ENCODE measurements around the gene FTO.

The FTO gene

GRCh38 chr16:53782148-53782547 is 78.2 kb downstream of the FTO start:
- Histone ChIP-seq H3K27ac (ENCODE audit: low read length) (no peak overlapping the region), H3K4me1 (ENCODE audit: low read length) (no peaks in the 10 kb centered on the region), H3K4me3 (ENCODE audit: low read length) (no peak overlapping the region), H4K20me1 (ENCODE audit: insufficient read depth, low read length) (no peaks in the 10 kb centered on the region), H3K9ac (ENCODE audit: low read length) (no peak overlapping the region), H3K36me3 (replicated peaks; ENCODE audit: insufficient read depth, low read length) (no peaks in the 10 kb centered on the region), H3K9me3 (replicated peaks; ENCODE audit: insufficient read depth, low read length) (no peaks in the 10 kb centered on the region), H3K79me2 (ENCODE audit: low read length) (no peaks in the 10 kb centered on the region), H2AFZ (ENCODE audit: low read length) (no peak overlapping the region), H3K27me3 (replicated peaks; ENCODE audit: insufficient read depth, low read length) (no peaks in the 10 kb centered on the region), H3F3A (ENCODE audit: insufficient read depth, low read length) (no peaks in the 10 kb centered on the region), H3K9me2 (replicated peaks; ENCODE audit: insufficient read depth, low read length) (no peaks in the 10 kb centered on the region), H3K4me2 (ENCODE audit: low read depth, low read length) (no peak overlapping the region)
- TF ChIP-seq EZH2 (optimal IDR thresholded peaks at IDR 0.05; ENCODE audit: low read depth, low read length): no peak
- TF ChIP-seq, protein P1, sequence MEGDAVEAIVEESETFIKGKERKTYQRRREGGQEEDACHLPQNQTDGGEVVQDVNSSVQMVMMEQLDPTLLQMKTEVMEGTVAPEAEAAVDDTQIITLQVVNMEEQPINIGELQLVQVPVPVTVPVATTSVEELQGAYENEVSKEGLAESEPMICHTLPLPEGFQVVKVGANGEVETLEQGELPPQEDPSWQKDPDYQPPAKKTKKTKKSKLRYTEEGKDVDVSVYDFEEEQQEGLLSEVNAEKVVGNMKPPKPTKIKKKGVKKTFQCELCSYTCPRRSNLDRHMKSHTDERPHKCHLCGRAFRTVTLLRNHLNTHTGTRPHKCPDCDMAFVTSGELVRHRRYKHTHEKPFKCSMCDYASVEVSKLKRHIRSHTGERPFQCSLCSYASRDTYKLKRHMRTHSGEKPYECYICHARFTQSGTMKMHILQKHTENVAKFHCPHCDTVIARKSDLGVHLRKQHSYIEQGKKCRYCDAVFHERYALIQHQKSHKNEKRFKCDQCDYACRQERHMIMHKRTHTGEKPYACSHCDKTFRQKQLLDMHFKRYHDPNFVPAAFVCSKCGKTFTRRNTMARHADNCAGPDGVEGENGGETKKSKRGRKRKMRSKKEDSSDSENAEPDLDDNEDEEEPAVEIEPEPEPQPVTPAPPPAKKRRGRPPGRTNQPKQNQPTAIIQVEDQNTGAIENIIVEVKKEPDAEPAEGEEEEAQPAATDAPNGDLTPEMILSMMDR (IDR thresholded peaks at IDR 0.05; ENCODE audit: low read length): no peak
- no peak for TF ChIP-seq EZH2phosphoT487 (IDR thresholded peaks at IDR 0.05; ENCODE audit: low read length)
- DNase-seq: no peak

DNA sequence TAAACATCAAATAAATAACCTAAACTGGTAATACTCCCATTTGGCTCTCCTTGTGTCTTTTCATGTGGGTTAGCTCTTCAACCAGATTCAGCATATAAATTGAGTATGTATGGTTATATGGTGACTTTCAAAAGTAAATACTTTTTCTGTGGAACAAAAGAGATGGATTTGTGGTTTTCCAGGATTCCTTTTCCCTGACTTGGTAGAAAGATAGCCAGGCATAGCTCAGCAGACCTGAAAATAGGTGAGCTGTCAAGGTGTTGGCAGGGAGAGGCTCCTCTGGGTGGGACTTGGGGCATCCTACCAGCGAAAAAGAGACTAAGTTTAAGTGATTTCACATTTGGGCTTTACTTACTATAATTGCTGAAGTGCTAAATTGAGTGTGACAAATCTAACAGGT is 80.3 kb downstream of the FTO start:
- H3K4me3 ChIP-seq (ENCODE audit: low read length): no peak overlapping the region
- H3K79me2 ChIP-seq (ENCODE audit: low read length): no peaks in the 10 kb centered on the region
- H3K9me2 ChIP-seq (replicated peaks; ENCODE audit: insufficient read depth, low read length): no peaks in the 10 kb centered on the region
- no peaks in the 10 kb centered on the region for H3F3A ChIP-seq (ENCODE audit: insufficient read depth, low read length)
- no peak overlapping the region for H3K4me2 ChIP-seq (ENCODE audit: low read depth, low read length)
- no peak overlapping the region for H3K27ac ChIP-seq (ENCODE audit: low read length)
- H3K9me3 ChIP-seq (replicated peaks; ENCODE audit: insufficient read depth, low read length): no peaks in the 10 kb centered on the region
- no peaks in the 10 kb centered on the region for H3K4me1 ChIP-seq (ENCODE audit: low read length)
- DNase-seq: no peak
- H3K36me3 ChIP-seq (replicated peaks; ENCODE audit: insufficient read depth, low read length): no peaks in the 10 kb centered on the region
- no peak overlapping the region for H2AFZ ChIP-seq (ENCODE audit: low read length)
- TF ChIP-seq, protein P1 (IDR thresholded peaks at IDR 0.05; ENCODE audit: low read length): no peak
- no peak for TF ChIP-seq EZH2phosphoT487 (IDR thresholded peaks at IDR 0.05; ENCODE audit: low read length)
- no peak for TF ChIP-seq EZH2 (optimal IDR thresholded peaks at IDR 0.05; ENCODE audit: low read depth, low read length)
- H3K9ac ChIP-seq (ENCODE audit: low read length): no peak overlapping the region
- H3K27me3 ChIP-seq (replicated peaks; ENCODE audit: insufficient read depth, low read length): no peaks in the 10 kb centered on the region
- no peaks in the 10 kb centered on the region for H4K20me1 ChIP-seq (ENCODE audit: insufficient read depth, low read length)

DNA sequence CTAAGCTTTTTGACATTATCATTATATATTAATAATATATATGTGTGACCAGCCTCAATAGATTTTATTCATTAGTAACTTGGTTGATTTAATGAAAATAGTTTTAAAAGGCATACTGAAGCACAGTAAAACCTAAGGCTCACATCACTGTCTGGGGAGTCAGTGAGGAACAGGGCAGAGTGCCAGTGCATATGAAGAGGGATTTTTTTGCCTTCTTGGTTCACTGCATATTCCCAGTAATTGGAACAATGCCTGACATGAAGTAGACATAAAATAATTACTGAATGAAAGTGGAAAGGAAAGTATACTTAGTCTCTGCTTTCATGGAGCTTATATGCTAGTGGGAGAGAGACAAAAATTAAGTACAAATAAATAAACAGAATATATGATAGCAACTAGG is 81.1 kb downstream of the FTO start:
- no peaks in the 10 kb centered on the region for H3K79me2 ChIP-seq (ENCODE audit: low read length)
- no peaks in the 10 kb centered on the region for H3K36me3 ChIP-seq (replicated peaks; ENCODE audit: insufficient read depth, low read length)
- no peaks in the 10 kb centered on the region for H4K20me1 ChIP-seq (ENCODE audit: insufficient read depth, low read length)
- no peaks in the 10 kb centered on the region for H3K27me3 ChIP-seq (replicated peaks; ENCODE audit: insufficient read depth, low read length)
- no peaks in the 10 kb centered on the region for H3K9me2 ChIP-seq (replicated peaks; ENCODE audit: insufficient read depth, low read length)
- H3F3A ChIP-seq (ENCODE audit: insufficient read depth, low read length): no peaks in the 10 kb centered on the region
- no peak overlapping the region for H2AFZ ChIP-seq (ENCODE audit: low read length)
- DNase-seq: no peak
- H3K9ac ChIP-seq (ENCODE audit: low read length): no peak overlapping the region
- H3K27ac ChIP-seq (ENCODE audit: low read length): no peak overlapping the region
- no peak overlapping the region for H3K4me3 ChIP-seq (ENCODE audit: low read length)
- no peaks in the 10 kb centered on the region for H3K9me3 ChIP-seq (replicated peaks; ENCODE audit: insufficient read depth, low read length)
- H3K4me1 ChIP-seq (ENCODE audit: low read length): no peaks in the 10 kb centered on the region
- H3K4me2 ChIP-seq (ENCODE audit: low read depth, low read length): no peak overlapping the region
- TF ChIP-seq EZH2 (optimal IDR thresholded peaks at IDR 0.05; ENCODE audit: low read depth, low read length) (no peak), EZH2phosphoT487 (IDR thresholded peaks at IDR 0.05; ENCODE audit: low read length) (no peak)
- TF ChIP-seq, protein P1 (IDR thresholded peaks at IDR 0.05; ENCODE audit: low read length): no peak
